OCI-LY7 (cell line): ENCODE measurements around the gene TBC1D23.
"Not testable (repeated sequence)": the region's sequence is repeated elsewhere in the genome, so short reads cannot be mapped to it uniquely, and the experiment has no call there.

Source experiments
- CTCF ChIP-seq: fragments of 200-600 bp; sonication (generic); conservative IDR thresholded peaks from 2 replicates; pipeline ENCODE4 v1.5.1; 2014; ENCODE audit warnings: mild to moderate bottlenecking, antibody characterized with exemption, low read length, moderate library complexity, mixed read lengths
- EZH2phosphoT487 ChIP-seq: fragments of 200-600 bp; sonication (generic); IDR thresholded peaks from 2 replicates; pipeline ENCODE4 v1.6.1; 2018; ENCODE audit warnings: low read depth, borderline replicate concordance, mild to moderate bottlenecking, mixed run types, antibody characterized with exemption, low read length, moderate library complexity, mixed read lengths

GRCh38 chr3:100242471-100242870, 18.3 kb upstream of the TBC1D23 start:
- not testable (repeated sequence) for TF ChIP-seq CTCF, EZH2phosphoT487
